Activated CD8-positive, alpha-beta memory T cell treated with anti-CD3 and anti-CD28 coated beads, Interleukin-2, amount 50 U/mL, for 1 hour (primary cell): ENCODE measurements around the gene NOTCH3.

Experiments
- DNase-seq: peaks from one replicate; pipeline ENCODE4 v3.0.0-alpha.2; 2020; ENCODE audit errors: extremely low read depth

Gene NOTCH3

GRCh38 chr19:15196360-15197005 lies 4.3 kb downstream of the NOTCH3 start:
- DNase-seq, result no peak

- DNase-seq, result no peak
These were observed 5.1 kb downstream of the NOTCH3 start for GRCh38 chr19:15195371-15196334.

- DNase-seq, result no peak
These were observed 5.9 kb downstream of the NOTCH3 start for GRCh38 chr19:15194938-15195337.

GRCh38 chr19:15191982-15192381 lies 8.8 kb downstream of the NOTCH3 start:
- no peak for DNase-seq

GRCh38 chr19:15191514-15191913 lies 9.3 kb downstream of the NOTCH3 start:
- DNase-seq, result no peak

- no peak for DNase-seq
These were observed 11.9 kb downstream of the NOTCH3 start for GRCh38 chr19:15188851-15189250.

GRCh38 chr19:15187026-15188007 lies 13.5 kb downstream of the NOTCH3 start:
- DNase-seq, result no peak

GRCh38 chr19:15185188-15185587 lies 15.6 kb downstream of the NOTCH3 start:
- no peak for DNase-seq

GRCh38 chr19:15184776-15185175 lies 16.0 kb downstream of the NOTCH3 start:
- DNase-seq, result no peak

- DNase-seq, result no peak
These were observed 19.4 kb downstream of the NOTCH3 start for GRCh38 chr19:15181394-15181793.

GRCh38 chr19:15180451-15181390 lies 20.1 kb downstream of the NOTCH3 start:
- no peak for DNase-seq

- DNase-seq, result no peak
These were observed 22.0 kb downstream of the NOTCH3 start for GRCh38 chr19:15178629-15179308.

GRCh38 chr19:15177269-15178116 lies 23.3 kb downstream of the NOTCH3 start:
- peak; percentile 49 for DNase-seq

GRCh38 chr19:15175609-15176008 lies 25.2 kb downstream of the NOTCH3 start:
- no peak for DNase-seq

GRCh38 chr19:15173746-15174404 lies 26.9 kb downstream of the NOTCH3 start:
- DNase-seq, result no peak

- no peak for DNase-seq
These were observed 30.4 kb downstream of the NOTCH3 start for GRCh38 chr19:15170345-15170744.

- no peak for DNase-seq
These were observed 31.1 kb downstream of the NOTCH3 start for GRCh38 chr19:15169541-15170285.

- DNase-seq, result no peak
These were observed 34.1 kb downstream of the NOTCH3 start for GRCh38 chr19:15166700-15167099.
